Thyroid gland (tissue), 4 donors: ENCODE results near the gene SERBP1. TPM values are rescaled to one million over a fixed set of nuclear protein-coding genes. Genes with fewer than 3 reads are reported as not detected.
A peak's percentile ranks its signal among the peaks of the same experiment; 100 is the strongest.
"Not testable (repeated sequence)": the region's sequence is repeated elsewhere in the genome, so short reads cannot be mapped to it uniquely, and the experiment has no call there.

ENCODE experiments used
- DNase-seq, 2 donors: peaks; one replicate each; pipeline ENCODE4 v3.0.0-alpha.2; 2019
- H3K27ac ChIP-seq, 3 donors: fragments of 200-600 bp; sonication (generic); 1 replicate in 2 of 3; 2 replicates in 1 of 3; pipeline ENCODE4 v1.5.1; 2016 to 2019; ENCODE audit warnings: mild to moderate bottlenecking in 1 of 3, moderate library complexity in 1 of 3
- H3K27me3 ChIP-seq: fragments of 200-600 bp; sonication (generic); one replicate; pipeline ENCODE4 v1.5.1; 2019
- H3K36me3 ChIP-seq, 2 donors: fragments of 200-600 bp; sonication (generic); one replicate each; pipeline ENCODE4 v1.5.1; 2016 to 2019
- H3K4me1 ChIP-seq, 2 donors: fragments of 200-600 bp; sonication (generic); one replicate each; pipeline ENCODE4 v1.5.1; 2017 to 2019
- H3K4me3 ChIP-seq, 3 donors: fragments of 200-600 bp; sonication (generic); replicated peaks in 1 of 3; 1 replicate in 2 of 3; 2 replicates in 1 of 3; pipeline ENCODE4 v1.5.1; 2016; ENCODE audit warnings: mild to moderate bottlenecking in 1 of 3
- H3K9me3 ChIP-seq: fragments of 200-600 bp; sonication (generic); one replicate; pipeline ENCODE4 v1.5.1; 2017
- CTCF ChIP-seq, 6 experiments: fragments of 200-600 bp in 3 of 6; fragments of 450-650 bp in 3 of 6; sonication (generic) in 3 of 6; IDR thresholded peaks; one replicate each; pipeline ENCODE4 v1.5.1; 2016 to 2019; ENCODE audit warnings: antibody characterized with exemption in 6 of 6, mild to moderate bottlenecking in 2 of 6, inconsistent platforms in 1 of 6, moderate library complexity in 1 of 6
- POLR2A ChIP-seq, 2 donors: fragments of 450-650 bp; IDR thresholded peaks; one replicate each; pipeline ENCODE4 v1.6.1; 2017; ENCODE audit warnings: antibody characterized with exemption in 2 of 2, mild to moderate bottlenecking in 2 of 2, moderate library complexity in 1 of 2
- WGBS, 2 donors: methylation state at CpG; one replicate each; pipeline ENCODE4 v1.1.5; 2017; 5-methylcytosine and 5-hydroxymethylcytosine counted together
- intact Hi-C: fragments of 100-400 bp; cut with DNase I; formaldehyde crosslinking; loops from one replicate; pipeline ENCODE4 v1.15.1; 2023
- total RNA-seq, 4 donors: library from RNA; depleted of rRNA; stranded (reverse); fragments of >200 nt; gene quantifications; one replicate each; pipeline ENCODE4 v1.2.3, GENCODE V29; 2016

SERBP1 gene
- total RNA-seq, 4 donors from 2014 or later: 185 to 218 (median 204) TPM

- no peak overlapping the region for H3K4me3 ChIP-seq
- H3K27ac ChIP-seq: no peak overlapping the region
- intact Hi-C loops: no loop called here
- DNase-seq: no peak
- no peaks in the 10 kb centered on the region for H3K4me1 ChIP-seq
- TF ChIP-seq POLR2A (IDR thresholded peaks at IDR 0.05) (no peak), CTCF (IDR thresholded peaks at IDR 0.05) (no peak)
- H3K9me3 ChIP-seq: no peaks in the 10 kb centered on the region
- WGBS, 2 donors: 94 to 95% methylated on average over 2 of the region's 2 CpGs
- H3K36me3 ChIP-seq: peaks cover 43 to 56% of the 10 kb centered on the region in 2 donors
- H3K27me3 ChIP-seq: no peaks in the 10 kb centered on the region
Measured at GRCh38 chr1:67414574-67414973, 15.6 kb downstream of the SERBP1 start.

- H3K27me3 ChIP-seq, intact Hi-C loops, H3K9me3 ChIP-seq, DNase-seq, H3K4me3 ChIP-seq, H3K27ac ChIP-seq, H3K4me1 ChIP-seq: not testable (repeated sequence)
- WGBS, 2 donors: 76 to 82% methylated on average over 2 of the region's 2 CpGs
- peaks cover 38 to 51% of the 10 kb centered on the region in 2 donors for H3K36me3 ChIP-seq
Measured at GRCh38 chr1:67413101-67413500, 17.1 kb downstream of the SERBP1 start.

GRCh38 chr1:67408148-67408547 is 22.1 kb downstream of the SERBP1 start:
- TF ChIP-seq CTCF (IDR thresholded peaks at IDR 0.05): no peak
- no peak overlapping the region for H3K27ac ChIP-seq

GRCh38 chr1:67407498-67407897 is 22.7 kb downstream of the SERBP1 start:
- Histone ChIP-seq H3K27ac (no peak overlapping the region), H3K9me3 (no peaks in the 10 kb centered on the region), H3K36me3 (peaks cover 0 to 8% of the 10 kb centered on the region in 2 donors), H3K27me3 (no peaks in the 10 kb centered on the region), H3K4me1 (peaks cover 8 to 26% of the 10 kb centered on the region in 2 donors), H3K4me3 (no peak overlapping the region)
- 94 to 95% methylated on average over 5 of the region's 5 CpGs for WGBS, 2 donors
- TF ChIP-seq POLR2A (IDR thresholded peaks at IDR 0.05): no peak
- no peak for TF ChIP-seq CTCF (IDR thresholded peaks at IDR 0.05)
- no peak for DNase-seq
- intact Hi-C loops: no loop called here

More at GRCh38 chr1:67408148-67408547, 22.1 kb downstream of the SERBP1 start:
- H3K36me3 ChIP-seq: peaks cover 4 to 12% of the 10 kb centered on the region in 2 donors
- no peak overlapping the region for H3K4me3 ChIP-seq
- peaks cover 8 to 26% of the 10 kb centered on the region in 2 donors for H3K4me1 ChIP-seq
- WGBS, 2 donors: 96 to 98% methylated on average over 1 of the region's 1 CpG
- no peaks in the 10 kb centered on the region for H3K9me3 ChIP-seq
- intact Hi-C loops: no loop called here
- no peaks in the 10 kb centered on the region for H3K27me3 ChIP-seq
- no peak for DNase-seq

- intact Hi-C loops: no loop called here
- no peaks in the 10 kb centered on the region for H3K36me3 ChIP-seq
- no peak for TF ChIP-seq CTCF (IDR thresholded peaks at IDR 0.05)
- TF ChIP-seq POLR2A (IDR thresholded peaks at IDR 0.05): no peak
- peaks cover 8 to 26% of the 10 kb centered on the region in 2 donors for H3K4me1 ChIP-seq
- H3K9me3 ChIP-seq: no peaks in the 10 kb centered on the region
- 31 to 37% methylated on average over 3 of the region's 3 CpGs for WGBS, 2 donors
- no peaks in the 10 kb centered on the region for H3K27me3 ChIP-seq
- peak overlapping the region; percentile 40 to 69 (median 54) for H3K27ac ChIP-seq
- H3K4me3 ChIP-seq: no peak overlapping the region
- DNase-seq: no peak
Measured at GRCh38 chr1:67405473-67406245, 24.5 kb downstream of the SERBP1 start.
